GM19239 (cell line): Measurements from ENCODE around the gene FSTL5.
"Not testable (repeated sequence)": the region's sequence is repeated elsewhere in the genome, so short reads cannot be mapped to it uniquely, and the experiment has no call there.

ENCODE experiments used
- DNase-seq: peaks from one replicate; pipeline ENCODE4 v3.0.0; 2011; ENCODE audit warnings: low spot score; ENCODE audit not compliant: insufficient read length
- FAIRE-seq: peaks from 2 replicates; lab custom pipeline; 2011; peaks lifted over from hg19 to GRCh38; lab: Jason Lieb, UNC

The FSTL5 gene

DNA sequence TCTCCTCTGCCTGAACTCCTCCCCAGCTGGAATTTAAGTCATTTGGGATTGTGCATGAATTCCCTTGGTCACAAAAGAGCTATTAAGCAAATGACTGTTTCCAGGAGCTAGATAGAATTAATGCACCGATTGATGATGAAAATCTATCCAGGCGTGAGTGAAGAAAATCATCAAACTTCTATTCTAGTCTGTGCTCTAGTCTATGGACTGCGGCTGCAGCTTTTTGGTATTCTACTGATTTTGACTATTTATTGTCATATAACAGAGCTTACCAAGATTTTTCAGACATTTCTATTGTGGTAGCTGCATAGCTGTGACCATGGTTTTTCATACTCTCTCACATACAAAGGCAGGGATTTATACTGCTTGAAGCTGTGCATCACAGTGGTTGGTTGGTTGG is 403.8 kb downstream of the FSTL5 start:
- FAIRE-seq (no peak), DNase-seq (no peak)

DNA sequence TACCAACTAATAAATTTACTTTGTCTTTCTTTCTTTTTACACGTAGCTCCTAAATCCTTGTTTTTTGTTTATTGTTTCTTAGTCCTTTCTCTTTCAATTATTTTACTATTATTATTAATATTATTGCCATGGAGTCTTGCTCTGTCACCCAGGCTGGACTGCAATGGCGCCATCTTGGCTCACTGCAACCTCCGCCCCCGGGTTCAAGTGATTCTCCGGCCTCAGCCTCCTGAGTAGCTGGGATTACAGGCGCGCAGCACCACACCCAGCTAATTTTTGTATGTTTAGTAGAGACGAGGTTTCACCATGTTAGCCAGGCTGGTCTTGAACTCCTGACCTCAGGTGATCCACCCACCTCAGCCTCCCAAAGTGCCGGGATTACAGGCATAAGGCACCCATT is 405.4 kb downstream of the FSTL5 start:
- not testable (repeated sequence) for FAIRE-seq, DNase-seq

DNA sequence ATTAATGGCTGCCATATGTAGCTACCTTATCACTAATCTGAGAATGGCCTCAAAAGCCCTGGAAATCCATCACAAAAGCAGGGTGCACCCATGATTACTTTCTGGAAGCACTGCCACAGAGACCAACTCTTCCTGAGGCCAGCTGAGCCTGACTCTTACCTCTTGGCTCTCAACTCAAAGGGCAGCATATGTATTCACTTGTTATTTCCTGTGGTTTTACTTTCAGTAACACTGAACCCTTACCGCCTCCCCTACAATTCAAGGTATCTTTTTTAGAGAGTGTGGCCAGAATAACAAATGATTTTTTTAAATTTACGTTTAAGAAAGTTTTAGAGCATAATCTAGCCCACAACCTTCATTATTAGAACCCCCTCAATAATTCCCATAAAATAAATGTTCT is 434.9 kb downstream of the FSTL5 start:
- FAIRE-seq = no peak

DNA sequence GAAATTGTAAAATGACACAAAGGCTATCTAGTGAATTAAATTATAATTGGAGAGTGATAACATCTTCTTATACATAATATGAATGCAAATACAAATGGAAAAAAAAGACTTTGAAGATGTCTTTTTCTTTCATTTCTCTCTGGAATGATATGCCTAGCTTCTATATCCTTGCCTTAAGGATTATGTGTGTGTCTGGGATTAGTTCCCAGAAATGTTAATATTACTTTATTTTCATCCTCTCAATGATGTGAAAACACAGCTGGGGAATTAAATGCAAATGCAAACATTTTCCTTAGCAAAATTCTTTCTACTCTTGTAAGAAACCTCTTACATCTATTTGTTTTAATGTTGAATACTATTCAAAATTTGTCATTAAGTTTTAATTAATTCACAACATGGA is 441.9 kb downstream of the FSTL5 start:
- no peak for FAIRE-seq
- no peak for DNase-seq

More for the DNA sequence above, 434.9 kb downstream of the FSTL5 start:
- no peak for DNase-seq

DNA sequence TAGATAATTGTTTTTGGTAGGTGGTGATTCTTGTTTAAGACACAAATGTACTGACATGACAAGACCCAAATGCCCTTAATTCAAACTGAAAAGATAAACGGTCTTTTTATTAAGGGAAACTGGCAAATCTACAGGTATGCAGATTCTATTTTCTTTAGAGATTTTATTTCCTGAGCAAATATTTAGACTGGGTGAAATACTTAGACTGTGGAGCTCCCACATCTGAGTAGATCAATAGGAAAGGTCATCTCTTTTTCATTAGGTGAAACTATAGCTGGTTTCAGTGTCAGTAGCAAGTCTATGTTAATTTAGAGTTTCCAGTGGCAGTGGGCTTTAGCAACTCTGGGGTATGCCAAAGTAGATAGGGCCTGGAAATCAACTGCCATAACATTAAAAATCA is 446.7 kb downstream of the FSTL5 start:
- no peak for FAIRE-seq
- DNase-seq = no peak

DNA sequence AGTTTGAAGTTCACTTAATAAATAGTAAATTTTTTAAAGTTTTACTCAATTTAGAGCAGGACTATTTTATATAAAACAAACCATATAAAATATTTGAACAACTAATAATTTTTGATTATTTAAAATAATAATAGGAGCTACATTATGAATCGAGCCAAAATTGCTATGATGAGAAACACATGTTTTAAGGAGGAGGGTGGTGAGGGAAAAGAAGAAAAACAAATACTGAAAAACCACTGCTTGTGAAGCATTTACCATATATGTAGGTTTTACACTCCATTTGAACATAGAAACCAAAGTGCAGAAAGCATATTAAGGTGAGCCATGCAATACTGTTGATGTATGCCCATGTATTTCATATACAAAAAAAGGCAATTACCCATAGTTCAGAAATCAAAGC is 448.9 kb downstream of the FSTL5 start:
- FAIRE-seq = no peak

DNA sequence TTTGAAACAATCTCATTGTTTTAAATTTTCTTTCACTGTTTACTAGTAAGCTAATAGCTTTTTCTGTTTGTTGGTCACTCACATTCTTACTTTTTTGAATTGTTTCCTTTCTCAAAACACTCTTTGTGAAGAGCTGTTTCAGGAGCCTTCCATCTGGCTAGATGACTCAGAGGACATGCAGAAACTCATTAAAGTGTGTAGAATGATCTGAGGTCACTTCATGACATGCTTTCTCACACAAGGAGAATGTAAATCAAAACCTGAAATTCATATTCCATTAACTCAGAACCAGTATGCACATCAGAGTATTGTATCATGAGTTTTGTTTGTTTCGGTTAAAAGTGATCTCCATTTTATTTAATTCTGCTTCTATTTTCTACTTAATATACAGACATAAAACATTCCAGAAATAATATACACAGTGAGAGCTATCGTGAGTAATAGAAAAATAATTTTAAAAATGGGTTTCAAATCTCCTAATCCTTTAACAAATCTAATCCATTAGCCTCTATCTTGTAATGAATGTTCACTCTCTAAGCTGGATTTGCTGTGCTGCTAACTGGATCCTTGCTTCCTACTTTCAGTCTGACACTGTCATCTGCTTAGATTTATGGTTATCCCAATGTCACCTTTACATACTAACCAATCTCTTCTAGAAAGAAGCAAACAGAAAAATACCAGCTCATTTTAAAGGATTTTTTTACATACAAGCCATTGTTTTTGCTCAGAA is 449.6 kb downstream of the FSTL5 start:
- DNase-seq (no peak), FAIRE-seq (no peak)

More for the DNA sequence above, 448.9 kb downstream of the FSTL5 start:
- DNase-seq = no peak

DNA sequence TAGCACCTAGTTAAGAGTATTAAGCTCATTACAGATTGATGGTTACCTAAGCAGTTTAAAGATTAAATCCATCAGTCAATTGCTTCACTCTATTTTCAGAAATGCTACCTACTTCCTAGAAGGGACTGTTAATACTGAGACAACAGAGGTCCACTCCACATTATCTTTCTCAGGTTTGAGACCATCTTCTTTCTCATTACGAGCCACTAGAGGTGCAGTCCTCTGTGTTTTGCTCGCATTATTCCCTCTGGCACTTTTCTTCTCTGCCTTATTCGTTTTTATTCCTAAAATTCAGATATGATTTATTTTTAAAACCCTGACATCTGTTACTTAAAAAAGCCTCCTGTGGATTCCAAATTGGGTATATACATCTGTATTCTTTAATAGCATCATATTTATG is 459.1 kb downstream of the FSTL5 start:
- DNase-seq (no peak), FAIRE-seq (no peak)

DNA sequence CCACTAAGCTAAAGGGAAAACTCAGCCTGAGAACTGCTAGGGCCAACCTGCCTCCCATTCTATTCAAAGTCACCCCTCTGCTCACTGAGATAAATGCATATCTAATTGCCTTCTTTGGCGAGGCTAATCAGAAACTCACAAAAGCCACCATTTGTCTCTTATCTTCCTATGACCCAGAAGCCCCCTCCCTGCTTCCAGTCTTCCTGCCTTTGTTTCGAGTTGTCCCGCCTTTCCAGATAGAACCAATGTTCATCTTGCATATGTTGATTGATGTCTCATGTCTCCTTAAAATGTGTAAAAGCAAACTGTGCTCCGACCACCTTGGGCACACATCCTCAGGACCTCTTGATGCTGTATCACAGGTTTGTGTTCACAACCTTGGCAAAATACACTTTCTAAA is 459.8 kb downstream of the FSTL5 start:
- no peak for FAIRE-seq

DNA sequence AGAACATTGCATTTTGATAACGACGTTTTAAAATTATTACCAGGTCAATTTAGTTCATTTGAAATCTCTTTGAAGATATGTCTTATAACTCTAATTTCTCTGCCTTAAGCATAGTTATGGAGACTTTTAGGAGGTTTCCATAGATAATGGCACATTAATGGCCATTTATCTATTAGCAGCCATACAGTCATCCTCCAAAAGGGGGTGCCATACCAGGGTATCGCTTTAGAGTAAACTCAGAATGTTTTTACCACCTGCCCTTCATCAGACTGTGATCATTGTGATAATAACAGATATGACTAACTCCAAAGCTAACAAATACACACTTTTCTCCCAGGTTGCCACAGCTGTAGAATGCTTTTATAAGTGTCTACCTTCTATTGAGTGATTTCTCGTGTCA is 461.5 kb downstream of the FSTL5 start:
- FAIRE-seq (no peak), DNase-seq (no peak)

More for the DNA sequence above, 459.8 kb downstream of the FSTL5 start:
- DNase-seq = no peak

DNA sequence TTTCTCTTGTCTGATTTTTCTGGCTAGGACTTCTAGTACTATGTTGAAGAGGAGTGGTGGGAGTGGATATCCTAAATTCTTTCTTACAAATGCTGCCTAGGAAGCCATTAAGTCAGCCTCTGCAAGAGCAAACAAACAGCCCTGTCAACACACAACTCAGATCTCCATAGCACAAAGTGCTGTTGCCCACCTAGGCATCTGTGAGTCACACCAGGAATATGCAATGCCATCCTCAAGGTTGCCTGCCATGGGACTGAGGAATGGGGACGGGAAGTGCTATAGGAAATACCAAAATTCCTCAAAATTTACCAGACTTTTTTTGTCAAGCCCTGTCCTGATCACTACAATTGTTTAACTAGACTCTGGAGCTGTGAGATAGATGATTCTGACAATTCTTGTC is 466.9 kb downstream of the FSTL5 start:
- FAIRE-seq (no peak), DNase-seq (no peak)

DNA sequence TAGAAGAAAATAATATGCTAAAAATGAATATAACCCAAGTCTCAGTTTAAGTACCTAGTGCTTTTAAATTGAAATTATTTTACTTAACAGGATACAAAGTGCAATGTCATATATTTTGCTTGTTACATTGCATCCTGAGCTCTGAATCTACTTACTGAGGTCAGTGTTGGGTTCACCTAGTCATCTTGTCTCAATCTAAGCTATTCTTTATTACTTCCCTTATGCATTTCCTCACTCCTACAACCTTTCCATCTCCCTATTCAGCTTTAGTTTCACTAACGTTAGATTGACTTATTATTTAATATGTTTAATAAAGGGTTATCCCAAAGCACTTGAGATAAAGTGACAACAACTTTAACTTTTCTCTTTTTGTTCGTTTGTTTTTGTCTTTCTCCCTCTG is 483.7 kb downstream of the FSTL5 start:
- DNase-seq = no peak
- FAIRE-seq = no peak

DNA sequence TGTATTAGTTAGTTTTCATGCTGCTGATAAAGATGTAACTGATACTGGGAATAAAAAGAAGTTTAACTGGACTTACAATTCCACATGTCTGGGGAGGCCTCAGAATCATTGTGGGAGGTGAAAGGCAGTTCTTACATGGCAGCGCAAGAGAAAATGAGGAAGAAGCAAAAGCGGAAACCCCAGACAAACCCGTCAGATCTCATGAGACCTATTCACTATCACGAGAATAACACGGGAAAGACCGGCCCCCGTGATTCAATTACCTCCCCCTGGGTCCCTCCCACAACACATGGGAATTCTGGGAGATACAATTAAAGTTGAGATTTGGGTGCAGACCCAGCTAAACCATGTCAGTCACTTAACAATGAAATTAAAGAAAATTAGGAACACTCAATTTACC is 499.1 kb downstream of the FSTL5 start:
- FAIRE-seq (no peak), DNase-seq (no peak)

DNA sequence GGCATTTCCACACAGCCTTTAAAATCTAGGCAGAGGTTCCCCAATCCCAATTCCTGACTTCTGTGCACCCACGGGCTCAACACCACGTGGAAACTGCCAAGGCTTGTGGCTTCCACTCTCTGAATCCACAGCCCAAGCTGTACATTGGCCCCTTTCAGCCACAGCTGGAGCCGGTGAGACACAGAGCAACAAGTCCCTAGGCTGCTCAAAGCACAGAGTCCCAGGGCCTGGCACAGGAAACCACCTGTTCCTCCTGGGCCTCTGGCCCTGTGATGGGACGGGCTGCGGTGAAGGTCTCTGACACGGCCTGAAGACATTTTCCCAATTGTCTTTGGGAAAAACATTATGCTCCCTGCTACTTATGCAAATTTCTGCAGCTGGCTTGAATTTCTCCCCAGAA is 500.0 kb downstream of the FSTL5 start:
- no peak for FAIRE-seq
- DNase-seq = no peak

DNA sequence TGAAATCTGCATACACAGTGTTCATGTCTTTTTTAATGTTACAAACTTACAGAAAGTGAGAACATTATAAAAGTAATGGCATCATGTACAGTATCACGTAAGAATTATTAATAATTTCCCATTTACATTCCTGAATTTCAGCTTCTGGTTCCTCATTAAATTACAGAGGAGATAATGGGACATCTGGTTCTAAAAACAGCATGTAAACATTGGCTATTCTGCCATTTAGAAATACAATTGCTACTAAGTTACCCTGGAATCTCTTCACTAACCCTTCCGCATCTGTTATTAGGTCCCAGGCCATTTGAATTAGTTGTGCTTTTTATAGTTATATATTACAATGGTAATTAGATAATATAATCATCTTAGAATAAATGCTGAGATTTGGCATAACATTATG is 505.1 kb downstream of the FSTL5 start:
- no peak for FAIRE-seq
- DNase-seq = no peak

DNA sequence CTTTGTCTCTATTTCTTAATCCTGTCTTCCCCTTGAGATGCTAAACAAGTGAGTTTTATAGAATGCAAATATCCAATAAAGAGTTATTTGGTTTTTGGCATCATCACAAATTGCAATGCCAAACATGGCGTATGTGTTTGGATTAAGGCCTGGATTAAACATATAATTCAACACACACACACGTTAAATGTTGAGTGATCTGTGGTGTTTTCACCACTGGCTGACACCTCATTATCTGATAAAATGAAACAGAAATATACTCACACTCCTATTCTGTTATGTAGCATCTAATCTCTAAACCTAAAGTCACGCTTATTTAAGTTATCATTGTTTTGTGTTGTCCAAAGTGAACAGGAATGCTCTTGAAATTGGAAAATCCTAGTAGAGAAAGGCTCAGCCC is 506.2 kb downstream of the FSTL5 start:
- DNase-seq (no peak), FAIRE-seq (no peak)

DNA sequence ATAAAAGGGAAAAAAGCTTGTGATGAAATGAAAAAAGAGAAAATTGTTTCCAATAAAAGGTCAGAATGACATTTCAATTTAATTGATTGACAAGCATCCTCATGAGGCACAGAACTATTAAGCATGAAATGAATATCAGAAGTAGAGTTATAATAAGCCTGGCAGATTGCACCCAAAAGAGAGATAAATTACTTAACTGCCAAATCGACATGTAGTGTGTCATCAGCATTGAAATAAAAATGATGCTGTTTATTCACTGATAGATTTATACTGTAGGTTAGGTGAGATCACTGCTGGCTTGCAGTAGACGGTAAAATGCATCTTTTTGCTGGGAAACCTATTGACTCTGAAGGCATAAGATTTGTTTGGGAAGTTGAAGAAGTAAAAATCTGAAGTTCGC is 507.2 kb downstream of the FSTL5 start:
- DNase-seq (no peak), FAIRE-seq (no peak)

DNA sequence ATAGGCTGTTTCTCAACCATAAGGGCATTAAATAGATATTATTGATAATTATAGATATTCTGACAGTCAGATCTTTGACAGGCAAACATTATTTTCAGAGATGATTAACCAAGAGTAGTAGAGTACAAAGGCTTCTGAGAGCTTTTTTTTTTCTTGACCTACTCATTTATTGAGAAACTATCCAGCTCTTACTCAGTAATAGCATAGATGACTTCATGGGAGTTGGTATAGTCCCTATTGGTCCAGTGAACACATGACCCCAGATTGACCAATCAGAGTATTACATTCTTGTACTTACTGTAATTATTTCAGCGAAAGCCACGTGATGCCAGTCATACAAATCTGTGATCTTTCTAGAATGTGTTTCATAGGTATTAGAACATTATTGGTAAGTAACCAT is 508.7 kb downstream of the FSTL5 start:
- no peak for FAIRE-seq
- DNase-seq = no peak

DNA sequence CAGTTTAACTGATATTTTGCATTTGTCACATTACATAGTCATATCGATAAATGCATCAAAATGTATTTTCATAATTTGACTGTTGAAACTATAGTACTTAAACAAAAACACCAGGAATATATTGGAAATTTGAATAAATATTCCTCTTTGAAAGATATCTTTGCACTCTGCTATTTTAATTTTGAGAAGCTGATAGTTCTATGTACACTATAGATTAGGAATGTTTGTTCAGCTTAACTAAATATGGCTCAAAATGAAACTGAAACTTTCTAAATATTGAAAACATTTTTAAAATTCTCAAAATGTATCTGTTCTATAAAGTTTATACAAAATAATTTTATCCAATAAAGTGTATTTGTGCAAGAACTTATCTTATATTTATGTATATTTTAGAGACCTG is 510.1 kb downstream of the FSTL5 start:
- no peak for DNase-seq
- FAIRE-seq = no peak

DNA sequence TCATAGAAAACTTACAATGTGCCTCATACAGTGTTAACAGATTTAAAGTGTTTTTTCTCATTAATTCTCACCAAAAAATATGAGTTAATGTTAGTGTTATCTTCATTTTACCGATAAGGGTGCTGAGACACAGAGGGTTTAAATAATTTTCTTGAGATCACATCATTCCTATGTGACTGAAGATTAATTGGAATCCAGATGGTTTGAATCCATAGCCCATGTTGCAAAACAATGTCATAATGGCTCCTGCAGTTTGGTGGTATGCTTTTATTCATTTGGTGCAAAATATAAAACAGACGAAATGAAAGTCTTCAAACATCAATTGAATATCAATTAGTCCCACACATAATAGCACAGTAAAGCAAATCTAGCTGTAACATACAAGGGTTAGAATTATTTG is 512.2 kb downstream of the FSTL5 start:
- no peak for FAIRE-seq
- DNase-seq = no peak

DNA sequence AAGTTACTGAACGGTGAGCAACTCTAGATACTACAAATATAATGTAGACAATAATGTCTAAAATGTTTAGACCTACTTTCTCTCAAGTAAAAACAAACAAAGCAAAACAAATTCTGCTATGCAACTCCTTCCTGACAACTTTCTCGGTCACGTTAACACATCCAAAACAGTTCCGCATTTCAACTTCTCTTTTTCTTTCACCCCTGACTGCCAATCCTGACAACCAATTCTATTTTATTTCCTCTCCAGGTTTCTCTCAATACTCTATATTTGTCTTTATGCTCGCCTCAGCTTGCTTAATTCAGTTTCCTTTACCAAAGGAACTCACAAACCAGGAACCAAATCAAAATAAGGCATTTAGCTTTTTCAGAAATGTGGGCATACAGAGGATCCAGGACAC is 513.0 kb downstream of the FSTL5 start:
- DNase-seq (no peak), FAIRE-seq (no peak)

DNA sequence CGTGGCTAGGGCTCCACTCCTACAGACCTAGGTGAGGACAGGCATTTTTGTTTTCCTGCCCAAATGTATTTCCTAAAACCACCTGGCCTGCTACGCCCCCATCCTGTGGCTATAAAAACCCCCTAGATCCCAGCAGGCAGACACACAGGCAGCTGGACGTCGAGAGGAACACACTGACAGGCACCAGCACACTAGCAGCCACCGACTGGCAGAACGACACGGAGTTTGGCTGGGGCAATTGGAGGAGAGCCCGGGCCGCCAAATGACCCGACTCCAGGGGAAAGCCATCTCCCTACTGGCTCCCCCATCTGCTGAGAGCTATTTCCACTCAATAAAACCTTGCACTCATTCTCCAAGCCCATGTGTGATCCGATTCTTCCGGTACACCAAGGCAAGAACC is 516.0 kb downstream of the FSTL5 start:
- DNase-seq = no peak
- no peak for FAIRE-seq

DNA sequence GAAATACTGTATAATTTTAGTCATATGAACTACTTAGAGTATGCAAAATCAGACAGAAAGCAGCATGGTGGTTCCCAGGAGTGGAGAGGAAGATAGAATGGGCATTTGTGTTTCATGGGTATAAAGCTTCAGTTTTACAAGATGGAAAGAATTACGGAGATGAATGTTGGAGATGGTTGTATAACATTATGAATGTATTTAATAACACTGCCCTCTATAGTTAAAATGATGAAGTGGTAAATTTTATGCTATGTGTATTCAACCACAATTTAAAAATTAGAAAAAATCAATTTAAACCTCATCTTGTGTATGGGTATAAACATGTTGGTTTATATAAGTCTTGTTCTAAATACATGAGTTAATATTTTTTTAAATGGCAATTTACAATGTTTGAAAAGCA is 521.1 kb downstream of the FSTL5 start:
- FAIRE-seq = no peak
- DNase-seq = no peak
